ENCODE measurements around the gene PER3. TPM values are rescaled to one million over a fixed set of nuclear protein-coding genes. Genes with fewer than 3 reads are reported as not detected.

Gene PER3
- total RNA-seq, 6 experiments from 2014 or later, result 8.7 to 26.2 (median 13.5) TPM

GRCh38 chr1:7752512-7753417 lies 31.3 kb upstream of the PER3 start:
- WGBS (ENCODE audit: insufficient coverage, low coverage, low lambda C conversion rate, missing lambda C conversion rate), result 17% methylated on average over 18 of the region's 18 CpGs
- Histone ChIP-seq H3K36me3 (no peaks in the 10 kb centered on the region), H3K9me3 (no peaks in the 10 kb centered on the region), H3K4me3 (peak overlapping the region in 1 of 3 donors; percentile 36), H3K4me1 (no peaks in the 10 kb centered on the region), H3K27me3 (no peaks in the 10 kb centered on the region), H3K27ac (no peak overlapping the region)
- ATAC-seq (peak; percentile 88 to 96 (median 92)), DNase-seq (peak in 2 of 3 donors; percentile 34 to 59)
- intact Hi-C loops (cut with DNase I), result loop anchor here (5.0 kb wide), 1 partner anchor 85 kb away; no protein-coding TSS in a partner anchor
- TF ChIP-seq CTCF (IDR thresholded peaks at IDR 0.05) (peak; percentile 75 to 85 (median 80)), POLR2A (IDR thresholded peaks at IDR 0.05) (no peak)

GRCh38 chr1:7753641-7754040 lies 30.4 kb upstream of the PER3 start:
- ATAC-seq, result no peak
- intact Hi-C loops (cut with DNase I), result loop anchor here (5.0 kb wide), 1 partner anchor 86 kb away; no protein-coding TSS in a partner anchor
- WGBS (ENCODE audit: insufficient coverage, low coverage, low lambda C conversion rate, missing lambda C conversion rate), result 41% methylated on average over 3 of the region's 3 CpGs

GRCh38 chr1:7754234-7754633 lies 29.9 kb upstream of the PER3 start:
- Histone ChIP-seq H3K4me3 (no peak overlapping the region), H3K27ac (no peak overlapping the region), H3K4me1 (no peaks in the 10 kb centered on the region), H3K27me3 (no peaks in the 10 kb centered on the region), H3K36me3 (no peaks in the 10 kb centered on the region), H3K9me3 (no peaks in the 10 kb centered on the region)
- no peak for TF ChIP-seq POLR2A (IDR thresholded peaks at IDR 0.05)
- no peak for TF ChIP-seq CTCF (IDR thresholded peaks at IDR 0.05)
- DNase-seq, result no peak
- intact Hi-C loops (cut with DNase I), result loop anchor here (5.0 kb wide), 1 partner anchor 87 kb away; no protein-coding TSS in a partner anchor
- ATAC-seq, result no peak
- WGBS (ENCODE audit: insufficient coverage, low coverage, low lambda C conversion rate, missing lambda C conversion rate), result 47% methylated on average over 3 of the region's 3 CpGs

More at GRCh38 chr1:7753641-7754040, 30.4 kb upstream of the PER3 start:
- no peaks in the 10 kb centered on the region for H3K27me3 ChIP-seq
- no peak for TF ChIP-seq POLR2A (IDR thresholded peaks at IDR 0.05)
- TF ChIP-seq CTCF (IDR thresholded peaks at IDR 0.05), result no peak
- no peak overlapping the region for H3K27ac ChIP-seq
- H3K4me1 ChIP-seq, result no peaks in the 10 kb centered on the region
- DNase-seq, result no peak
- H3K9me3 ChIP-seq, result no peaks in the 10 kb centered on the region
- no peak overlapping the region for H3K4me3 ChIP-seq
- no peaks in the 10 kb centered on the region for H3K36me3 ChIP-seq

GRCh38 chr1:7755448-7755847 lies 28.6 kb upstream of the PER3 start:
- ATAC-seq (no peak), DNase-seq (no peak)
- no peaks in the 10 kb centered on the region for H3K36me3 ChIP-seq
- H3K4me1 ChIP-seq, result no peaks in the 10 kb centered on the region
- no peak overlapping the region for H3K27ac ChIP-seq
- intact Hi-C loops (cut with DNase I), result no loop called here
- no peaks in the 10 kb centered on the region for H3K9me3 ChIP-seq
- 87% methylated on average over 1 of the region's 1 CpG for WGBS (ENCODE audit: insufficient coverage, low coverage, low lambda C conversion rate, missing lambda C conversion rate)
- H3K27me3 ChIP-seq, result no peaks in the 10 kb centered on the region
- no peak for TF ChIP-seq CTCF (IDR thresholded peaks at IDR 0.05)
- TF ChIP-seq POLR2A (IDR thresholded peaks at IDR 0.05), result no peak
- no peak overlapping the region for H3K4me3 ChIP-seq

Data from right lobe of liver (tissue), 6 donors.